HUES6 (cell line): Measurements from ENCODE around the gene APOBEC3C.
"Not testable (repeated sequence)": the region's sequence is repeated elsewhere in the genome, so short reads cannot be mapped to it uniquely, and the experiment has no call there.

ENCODE experiments used
- H3K27ac ChIP-seq: 2 replicates; pipeline ENCODE4 v1.7.0; 2013; ENCODE audit warnings: low read depth, mild to moderate bottlenecking, low read length, inconsistent platforms
- H3K27me3 ChIP-seq: 2 replicates; pipeline ENCODE4 v1.6.1; 2013; ENCODE audit warnings: low read length; ENCODE audit not compliant: control insufficient read depth, insufficient read depth
- H3K36me3 ChIP-seq: 2 replicates; pipeline ENCODE4 v1.6.1; 2013; ENCODE audit warnings: low read length; ENCODE audit not compliant: control insufficient read depth, insufficient read depth
- H3K4me1 ChIP-seq: 2 replicates; pipeline ENCODE4 v1.6.1; 2013; ENCODE audit warnings: low read length; ENCODE audit not compliant: control insufficient read depth, insufficient read depth
- H3K4me3 ChIP-seq: 2 replicates; pipeline ENCODE4 v1.5.1; 2013; ENCODE audit warnings: low read depth, low read length
- H3K9ac ChIP-seq: one replicate; pipeline ENCODE4 v1.6.1; 2013; ENCODE audit warnings: mild to moderate bottlenecking, low read length
- H3K9me3 ChIP-seq: 2 replicates; pipeline ENCODE4 v1.6.1; 2013; ENCODE audit warnings: low read depth, low read length; ENCODE audit not compliant: control insufficient read depth, insufficient read depth

The APOBEC3C gene

DNA sequence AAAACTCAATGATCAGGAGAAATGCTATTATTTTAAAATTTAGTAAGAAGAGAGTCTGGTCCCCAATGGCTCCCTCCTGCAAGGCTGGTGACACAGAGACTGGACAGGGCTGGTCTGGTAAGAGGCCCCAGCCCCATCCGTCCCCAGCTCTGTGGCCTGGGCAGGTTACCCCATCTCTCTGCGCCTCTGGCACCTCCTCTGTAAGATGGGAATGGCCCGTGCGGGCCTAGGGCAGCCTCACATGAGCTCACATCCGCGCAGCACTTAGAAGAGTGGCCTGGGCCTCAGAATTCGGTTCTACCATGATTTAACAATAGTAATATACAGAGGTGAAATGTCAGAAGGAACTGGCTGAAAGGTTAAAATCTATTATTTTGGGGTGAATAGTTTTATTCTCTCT, 27.9 kb downstream of the APOBEC3C start:
- H3K27me3 ChIP-seq: no peaks in the 10 kb centered on the region
- H3K4me3 ChIP-seq: no peak overlapping the region; the same call in 1 of the 2 replicates
- no peaks in the 10 kb centered on the region for H3K9me3 ChIP-seq
- no peak overlapping the region for H3K9ac ChIP-seq
- H3K36me3 ChIP-seq: peaks cover 6% of the 10 kb centered on the region
- peaks cover 43% of the 10 kb centered on the region for H3K4me1 ChIP-seq
- no peak overlapping the region for H3K27ac ChIP-seq

GRCh38 chr22:39043063-39043462, 29.0 kb downstream of the APOBEC3C start:
- H3K4me1 ChIP-seq: peaks cover 49% of the 10 kb centered on the region
- H3K9ac ChIP-seq, H3K9me3 ChIP-seq: not testable (repeated sequence)

DNA sequence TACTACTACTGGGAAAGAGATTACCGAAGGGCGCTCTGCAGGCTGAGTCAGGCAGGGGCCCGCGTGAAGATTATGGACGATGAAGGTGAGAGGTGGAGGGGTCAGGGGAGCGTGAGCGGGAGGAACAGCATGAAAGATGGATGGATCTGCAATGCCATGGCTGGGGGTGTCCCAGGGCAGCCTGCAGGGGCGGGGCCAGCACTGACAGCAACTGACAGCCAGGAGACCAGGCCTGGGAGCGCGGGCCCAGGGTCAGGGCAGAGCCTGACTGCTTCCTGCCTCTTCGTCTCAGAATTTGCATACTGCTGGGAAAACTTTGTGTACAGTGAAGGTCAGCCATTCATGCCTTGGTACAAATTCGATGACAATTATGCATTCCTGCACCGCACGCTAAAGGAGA, 31.1 kb downstream of the APOBEC3C start:
- H3K27ac ChIP-seq, H3K27me3 ChIP-seq, H3K9ac ChIP-seq, H3K4me3 ChIP-seq, H3K9me3 ChIP-seq, H3K36me3 ChIP-seq: not testable (repeated sequence)
- peaks cover 44% of the 10 kb centered on the region for H3K4me1 ChIP-seq

More at GRCh38 chr22:39043063-39043462, 29.0 kb downstream of the APOBEC3C start:
- H3K4me3 ChIP-seq, H3K27me3 ChIP-seq, H3K36me3 ChIP-seq, H3K27ac ChIP-seq: not testable (repeated sequence)

DNA sequence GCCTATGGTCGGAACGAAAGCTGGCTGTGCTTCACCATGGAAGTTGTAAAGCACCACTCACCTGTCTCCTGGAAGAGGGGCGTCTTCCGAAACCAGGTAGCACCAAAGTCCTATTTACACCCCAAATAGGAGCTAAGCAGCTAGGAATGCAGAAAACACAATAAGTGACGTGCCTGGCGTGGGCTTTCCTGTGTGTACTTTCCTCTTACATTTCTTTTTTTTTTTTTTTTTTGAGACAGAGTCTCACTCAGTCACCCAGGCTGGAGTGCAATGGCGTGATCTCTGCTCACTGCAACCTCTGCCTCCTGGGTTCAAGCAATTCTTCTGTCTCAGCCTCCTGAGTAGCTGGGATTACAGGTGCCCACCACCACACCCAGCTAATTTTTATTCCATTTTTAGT, 35.4 kb downstream of the APOBEC3C start:
- H3K4me3 ChIP-seq, H3K27ac ChIP-seq, H3K9ac ChIP-seq, H3K27me3 ChIP-seq, H3K9me3 ChIP-seq, H3K36me3 ChIP-seq: not testable (repeated sequence)
- peaks cover 38% of the 10 kb centered on the region for H3K4me1 ChIP-seq

- Histone ChIP-seq H3K9me3 (peaks cover 14% of the 10 kb centered on the region), H3K4me1 (peaks cover 24% of the 10 kb centered on the region)
- H3K36me3 ChIP-seq, H3K4me3 ChIP-seq, H3K9ac ChIP-seq, H3K27ac ChIP-seq, H3K27me3 ChIP-seq: not testable (repeated sequence)
Observed at GRCh38 chr22:39051844-39052495, 37.9 kb downstream of the APOBEC3C start.

- Histone ChIP-seq H3K9me3 (peaks cover 18% of the 10 kb centered on the region), H3K27me3 (no peaks in the 10 kb centered on the region; the same call in 1 of the 2 replicates), H3K9ac (no peak overlapping the region), H3K27ac (no peak overlapping the region), H3K4me1 (peaks cover 7% of the 10 kb centered on the region), H3K4me3 (no peak overlapping the region), H3K36me3 (peaks cover 3% of the 10 kb centered on the region; the same call in 1 of the 2 replicates)
Observed at GRCh38 chr22:39055658-39056057, 41.6 kb downstream of the APOBEC3C start.

DNA sequence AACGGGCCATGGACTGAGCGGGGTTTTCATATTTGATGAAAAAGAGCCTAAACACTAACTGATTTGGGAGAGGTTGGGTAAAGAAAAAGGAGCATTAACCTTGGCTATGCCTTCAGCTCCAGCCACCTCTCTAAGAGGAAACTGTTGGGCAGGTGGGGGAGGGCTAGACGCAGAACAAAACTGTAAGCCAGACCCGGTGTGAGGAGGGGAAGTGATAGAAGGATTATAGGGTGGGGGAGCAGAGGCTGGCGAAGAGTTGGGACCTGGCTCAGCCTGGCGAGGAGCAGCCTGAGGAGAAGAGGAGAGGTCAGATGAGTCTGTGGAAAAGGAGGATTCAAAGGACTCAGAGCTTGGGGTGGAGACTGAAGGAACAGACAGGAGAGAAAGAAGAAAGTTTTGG, 47.2 kb downstream of the APOBEC3C start:
- not testable (repeated sequence) for H3K4me3 ChIP-seq, H3K27me3 ChIP-seq, H3K9ac ChIP-seq, H3K4me1 ChIP-seq, H3K9me3 ChIP-seq, H3K36me3 ChIP-seq, H3K27ac ChIP-seq

DNA sequence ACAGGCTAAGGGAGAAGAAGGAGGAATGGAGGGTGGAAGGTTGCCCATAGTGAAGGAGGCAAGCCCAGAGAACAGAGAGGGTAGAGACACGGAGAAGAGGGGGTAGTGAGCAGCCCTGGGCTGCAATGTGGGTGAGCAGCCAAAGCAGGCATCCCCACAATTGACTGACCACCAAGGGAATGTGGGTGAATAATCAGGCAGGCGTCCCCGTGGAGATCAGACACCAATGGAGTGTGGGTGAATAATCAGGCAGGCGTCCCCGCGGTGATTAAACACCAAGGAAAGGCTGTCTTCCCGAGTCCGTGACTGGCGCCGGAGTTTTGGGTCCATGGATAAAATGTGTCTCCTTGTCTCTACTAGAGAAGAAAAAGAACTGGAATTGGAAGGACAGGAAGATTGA, 47.9 kb downstream of the APOBEC3C start:
- not testable (repeated sequence) for H3K27me3 ChIP-seq, H3K4me3 ChIP-seq, H3K9ac ChIP-seq, H3K4me1 ChIP-seq, H3K36me3 ChIP-seq, H3K9me3 ChIP-seq, H3K27ac ChIP-seq

GRCh38 chr22:39063904-39064303, 49.8 kb downstream of the APOBEC3C start:
- not testable (repeated sequence) for H3K9me3 ChIP-seq, H3K4me3 ChIP-seq, H3K9ac ChIP-seq, H3K36me3 ChIP-seq, H3K27me3 ChIP-seq, H3K27ac ChIP-seq
- peaks cover 13% of the 10 kb centered on the region; the same call in 1 of the 2 replicates for H3K4me1 ChIP-seq

GRCh38 chr22:39066442-39067276, 52.6 kb downstream of the APOBEC3C start:
- H3K27ac ChIP-seq: not testable (repeated sequence)

GRCh38 chr22:39068033-39068785, 54.2 kb downstream of the APOBEC3C start:
- H3K9me3 ChIP-seq: no peaks in the 10 kb centered on the region
- no peak overlapping the region for H3K4me3 ChIP-seq
- peaks cover 20% of the 10 kb centered on the region for H3K4me1 ChIP-seq
- H3K36me3 ChIP-seq: no peaks in the 10 kb centered on the region
- no peaks in the 10 kb centered on the region for H3K27me3 ChIP-seq
- H3K9ac ChIP-seq: no peak overlapping the region
- H3K27ac ChIP-seq: no peak overlapping the region

More at GRCh38 chr22:39066442-39067276, 52.6 kb downstream of the APOBEC3C start:
- not testable (repeated sequence) for H3K27me3 ChIP-seq, H3K9ac ChIP-seq, H3K36me3 ChIP-seq, H3K9me3 ChIP-seq, H3K4me3 ChIP-seq
- peaks cover 20% of the 10 kb centered on the region for H3K4me1 ChIP-seq
